Activated T-helper 1 cell treated with Interleukin-2 at 50 U/mL for 16 hours (primary cell): Measurements from ENCODE around the gene P2RX4.
"Not testable (repeated sequence)": the region's sequence is repeated elsewhere in the genome, so short reads cannot be mapped to it uniquely, and the experiment has no call there.

Experiments
- DNase-seq: peaks from one replicate; pipeline ENCODE4 v3.0.0-alpha.2; 2020; ENCODE audit warnings: low read depth

Gene P2RX4

GRCh38 chr12:121245031-121245430 is 35.1 kb downstream of the P2RX4 start:
- DNase-seq: no peak

- no peak for DNase-seq
Measured at GRCh38 chr12:121245951-121246350, 36.0 kb downstream of the P2RX4 start.

GRCh38 chr12:121246893-121247557 is 37.1 kb downstream of the P2RX4 start:
- DNase-seq: no peak

GRCh38 chr12:121248622-121249021 is 38.7 kb downstream of the P2RX4 start:
- no peak for DNase-seq

GRCh38 chr12:121250359-121250758 is 40.4 kb downstream of the P2RX4 start:
- DNase-seq: no peak

- DNase-seq: no peak
Measured at GRCh38 chr12:121251838-121252237, 41.9 kb downstream of the P2RX4 start.

GRCh38 chr12:121252712-121253345 is 42.9 kb downstream of the P2RX4 start:
- no peak for DNase-seq

GRCh38 chr12:121253638-121254335 is 43.9 kb downstream of the P2RX4 start:
- DNase-seq: no peak

- no peak for DNase-seq
Measured at GRCh38 chr12:121255433-121255832, 45.5 kb downstream of the P2RX4 start.

- DNase-seq: not testable (repeated sequence)
Measured at GRCh38 chr12:121257704-121258449, 47.9 kb downstream of the P2RX4 start.

GRCh38 chr12:121259074-121259473 is 49.1 kb downstream of the P2RX4 start:
- DNase-seq: no peak

- DNase-seq: no peak
Measured at GRCh38 chr12:121260091-121260490, 50.2 kb downstream of the P2RX4 start.

GRCh38 chr12:121261398-121261797 is 51.5 kb downstream of the P2RX4 start:
- no peak for DNase-seq

GRCh38 chr12:121263206-121263935 is 53.4 kb downstream of the P2RX4 start:
- no peak for DNase-seq

GRCh38 chr12:121264135-121264534 is 54.2 kb downstream of the P2RX4 start:
- no peak for DNase-seq

GRCh38 chr12:121264951-121265515 is 55.1 kb downstream of the P2RX4 start:
- no peak for DNase-seq

GRCh38 chr12:121267822-121268221 is 57.9 kb downstream of the P2RX4 start:
- no peak for DNase-seq

GRCh38 chr12:121273364-121273896 is 63.5 kb downstream of the P2RX4 start:
- no peak for DNase-seq

- DNase-seq: no peak
Measured at GRCh38 chr12:121274036-121274763, 64.3 kb downstream of the P2RX4 start.

- no peak for DNase-seq
Measured at GRCh38 chr12:121277374-121277759, 67.4 kb downstream of the P2RX4 start.
